ENCODE results near the gene RAI1. TPM values are rescaled to one million over a fixed set of nuclear protein-coding genes. Genes with fewer than 3 reads are reported as not detected.

Gene RAI1
- total and polyA plus RNA-seq, 2 of the 8 experiments (the other 6 are each of a cell fraction or from before 2014, with no cell fraction given): 0.39 to 1.2 TPM

DNA sequence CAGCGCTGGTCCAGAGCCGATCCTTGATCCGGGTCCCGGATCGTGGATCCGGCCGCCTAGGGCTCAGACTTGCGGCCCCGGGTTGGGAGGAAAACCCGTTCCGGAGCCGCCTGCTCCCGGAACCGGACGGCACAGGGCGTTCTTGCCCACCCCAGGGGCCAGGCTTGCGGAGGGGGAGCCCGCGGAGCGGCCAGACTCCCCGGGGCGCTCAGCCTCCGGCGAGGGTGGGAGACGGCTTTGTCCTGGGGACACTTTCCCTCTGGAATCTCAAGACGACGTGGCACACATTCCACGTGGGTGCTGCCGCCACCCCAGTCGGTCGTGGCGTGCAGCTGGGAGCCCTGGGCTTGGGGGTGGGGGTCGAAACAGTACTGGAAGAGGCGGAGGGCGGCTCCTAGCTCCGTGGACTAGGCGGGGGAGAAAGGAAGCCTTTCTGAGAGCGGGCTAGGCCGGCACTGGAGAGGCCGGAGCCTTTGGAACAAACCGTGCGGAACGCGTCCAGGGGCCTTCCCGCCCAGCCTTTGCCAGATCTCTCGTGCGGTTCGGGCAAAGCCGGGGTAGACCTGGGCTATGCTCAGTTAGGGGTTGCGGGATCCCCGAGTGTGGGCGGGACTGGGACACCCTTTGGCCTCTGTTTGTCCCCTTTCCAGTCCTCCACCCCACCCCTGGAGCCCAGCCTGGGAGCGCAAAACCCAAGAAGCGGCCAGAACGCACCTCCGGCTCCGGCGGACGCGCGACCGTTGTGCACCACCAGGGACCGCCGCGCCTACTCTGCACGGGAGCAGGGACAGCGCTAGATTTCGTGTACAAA is 129.0 kb downstream of the RAI1 start (continued):
- TF ChIP-seq TAF7 (optimal IDR thresholded peaks at IDR 0.05; ENCODE audit: borderline replicate concordance, low read depth, low read length) (peak; percentile 53), EGR1 (IDR thresholded peaks at IDR 0.05; ENCODE audit: borderline replicate concordance, low read depth, low read length) (peak; percentile 68), PHF8 (conservative IDR thresholded peaks at IDR 0.05; ENCODE audit: low read depth, low read length) (no peak; the same call in 1 of the 2 replicates), BACH1 (IDR thresholded peaks at IDR 0.05; ENCODE audit: low read length) (no peak; the same call in 1 of the 2 replicates), SIX5 (IDR thresholded peaks at IDR 0.05; ENCODE audit: low read depth, low read length) (no peak), NRF1 (IDR thresholded peaks at IDR 0.05; ENCODE audit: low read depth, low read length) (no peak), RAD21 (IDR thresholded peaks at IDR 0.05 in 1 of 2, conservative IDR thresholded peaks at IDR 0.05 in 1 of 2; ENCODE audit: low read depth in 2 of 2, low read length in 2 of 2) (peak in 1 of 2 experiments; percentile 29; a peak in 1 of 4 replicates), GABPA (IDR thresholded peaks at IDR 0.05; ENCODE audit: borderline replicate concordance, insufficient read depth, low read length) (peak; percentile 65), KDM1A (IDR thresholded peaks at IDR 0.05; ENCODE audit: borderline replicate concordance, low read length) (peak; percentile 55), TEAD4 (IDR thresholded peaks at IDR 0.05; ENCODE audit: low read depth, low read length) (0 out of 2 replicates have a peak, but pooled peaks have one; percentile 4), SP1 (IDR thresholded peaks at IDR 0.05; ENCODE audit: low read depth, low read length) (peak; percentile 98), RNF2 (IDR thresholded peaks at IDR 0.05; ENCODE audit: borderline replicate concordance, low read depth, low read length, missing control alignments, poor library complexity, severe bottlenecking) (peak; percentile 49), HDAC6 (IDR thresholded peaks at IDR 0.05; ENCODE audit: low read depth, low read length) (no peak), SRF (IDR thresholded peaks at IDR 0.05; ENCODE audit: low read depth, low read length) (no peak), KDM5A (IDR thresholded peaks at IDR 0.05; ENCODE audit: low read length) (no peak), CHD1 (IDR thresholded peaks at IDR 0.05; ENCODE audit: low read depth, low read length) (no peak), SP2 (IDR thresholded peaks at IDR 0.05; ENCODE audit: low read length) (no peak)
- TF ChIP-seq, protein P1, sequence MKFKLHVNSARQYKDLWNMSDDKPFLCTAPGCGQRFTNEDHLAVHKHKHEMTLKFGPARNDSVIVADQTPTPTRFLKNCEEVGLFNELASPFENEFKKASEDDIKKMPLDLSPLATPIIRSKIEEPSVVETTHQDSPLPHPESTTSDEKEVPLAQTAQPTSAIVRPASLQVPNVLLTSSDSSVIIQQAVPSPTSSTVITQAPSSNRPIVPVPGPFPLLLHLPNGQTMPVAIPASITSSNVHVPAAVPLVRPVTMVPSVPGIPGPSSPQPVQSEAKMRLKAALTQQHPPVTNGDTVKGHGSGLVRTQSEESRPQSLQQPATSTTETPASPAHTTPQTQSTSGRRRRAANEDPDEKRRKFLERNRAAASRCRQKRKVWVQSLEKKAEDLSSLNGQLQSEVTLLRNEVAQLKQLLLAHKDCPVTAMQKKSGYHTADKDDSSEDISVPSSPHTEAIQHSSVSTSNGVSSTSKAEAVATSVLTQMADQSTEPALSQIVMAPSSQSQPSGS (IDR thresholded peaks at IDR 0.05; ENCODE audit: low read length): peak; percentile 71; the same call in 1 of the 2 replicates
- TF ChIP-seq, protein P2, sequence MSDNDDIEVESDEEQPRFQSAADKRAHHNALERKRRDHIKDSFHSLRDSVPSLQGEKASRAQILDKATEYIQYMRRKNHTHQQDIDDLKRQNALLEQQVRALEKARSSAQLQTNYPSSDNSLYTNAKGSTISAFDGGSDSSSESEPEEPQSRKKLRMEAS (IDR thresholded peaks at IDR 0.05): peak; percentile 37; the same call in 1 of the 2 replicates
- TF ChIP-seq, protein P3, sequence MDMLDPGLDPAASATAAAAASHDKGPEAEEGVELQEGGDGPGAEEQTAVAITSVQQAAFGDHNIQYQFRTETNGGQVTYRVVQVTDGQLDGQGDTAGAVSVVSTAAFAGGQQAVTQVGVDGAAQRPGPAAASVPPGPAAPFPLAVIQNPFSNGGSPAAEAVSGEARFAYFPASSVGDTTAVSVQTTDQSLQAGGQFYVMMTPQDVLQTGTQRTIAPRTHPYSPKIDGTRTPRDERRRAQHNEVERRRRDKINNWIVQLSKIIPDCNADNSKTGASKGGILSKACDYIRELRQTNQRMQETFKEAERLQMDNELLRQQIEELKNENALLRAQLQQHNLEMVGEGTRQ (IDR thresholded peaks at IDR 0.05; ENCODE audit: low read length): no peak

All from H1 (cell line).